Measurements from ENCODE around the gene MKRN3.
A peak's percentile ranks its signal among the peaks of the same experiment; 100 is the strongest.

The MKRN3 gene

DNA sequence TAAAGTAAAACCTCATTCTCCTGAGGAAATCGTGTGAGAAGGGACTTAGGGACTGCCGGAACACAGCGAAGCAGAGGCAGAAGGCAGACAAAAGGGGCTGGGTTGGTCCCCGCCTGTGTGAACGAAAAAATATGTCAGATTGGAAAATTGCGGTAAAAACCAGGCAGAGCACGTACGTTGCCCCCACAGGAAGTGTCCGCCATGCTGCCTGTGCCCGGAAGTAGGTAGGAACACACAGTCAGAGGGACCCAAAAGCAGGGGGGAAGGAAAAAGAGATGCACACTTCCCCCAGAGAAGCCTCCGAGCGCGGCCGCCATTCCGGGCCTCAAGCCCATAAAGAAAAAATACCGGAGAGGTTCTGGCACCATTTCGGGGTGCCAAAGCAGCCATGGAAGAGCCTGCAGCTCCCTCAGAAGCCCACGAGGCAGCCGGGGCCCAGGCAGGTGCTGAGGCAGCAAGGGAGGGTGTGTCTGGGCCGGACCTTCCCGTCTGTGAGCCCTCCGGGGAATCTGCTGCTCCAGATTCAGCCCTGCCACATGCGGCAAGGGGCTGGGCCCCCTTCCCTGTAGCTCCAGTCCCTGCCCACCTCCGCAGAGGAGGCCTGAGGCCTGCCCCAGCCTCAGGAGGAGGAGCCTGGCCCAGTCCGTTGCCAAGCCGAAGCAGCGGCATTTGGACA, at the start of gene MKRN3:
MKRN3 (plus strand) TSS at position 280 of the 676 bp plus-strand sequence; CDS start at position 389, 109 bp downstream.
- H3K4me3 ChIP-seq (ENCODE audit: control insufficient read depth, low read depth, low read length) = no peak within 1 kb of the TSS
- no peak for DNase-seq (ENCODE audit: low read depth)
- TF ChIP-seq, protein P1, sequence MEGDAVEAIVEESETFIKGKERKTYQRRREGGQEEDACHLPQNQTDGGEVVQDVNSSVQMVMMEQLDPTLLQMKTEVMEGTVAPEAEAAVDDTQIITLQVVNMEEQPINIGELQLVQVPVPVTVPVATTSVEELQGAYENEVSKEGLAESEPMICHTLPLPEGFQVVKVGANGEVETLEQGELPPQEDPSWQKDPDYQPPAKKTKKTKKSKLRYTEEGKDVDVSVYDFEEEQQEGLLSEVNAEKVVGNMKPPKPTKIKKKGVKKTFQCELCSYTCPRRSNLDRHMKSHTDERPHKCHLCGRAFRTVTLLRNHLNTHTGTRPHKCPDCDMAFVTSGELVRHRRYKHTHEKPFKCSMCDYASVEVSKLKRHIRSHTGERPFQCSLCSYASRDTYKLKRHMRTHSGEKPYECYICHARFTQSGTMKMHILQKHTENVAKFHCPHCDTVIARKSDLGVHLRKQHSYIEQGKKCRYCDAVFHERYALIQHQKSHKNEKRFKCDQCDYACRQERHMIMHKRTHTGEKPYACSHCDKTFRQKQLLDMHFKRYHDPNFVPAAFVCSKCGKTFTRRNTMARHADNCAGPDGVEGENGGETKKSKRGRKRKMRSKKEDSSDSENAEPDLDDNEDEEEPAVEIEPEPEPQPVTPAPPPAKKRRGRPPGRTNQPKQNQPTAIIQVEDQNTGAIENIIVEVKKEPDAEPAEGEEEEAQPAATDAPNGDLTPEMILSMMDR (conservative IDR thresholded peaks at IDR 0.05; ENCODE audit: control insufficient read depth, insufficient read depth, low read depth, low read length) = no peak

DNA sequence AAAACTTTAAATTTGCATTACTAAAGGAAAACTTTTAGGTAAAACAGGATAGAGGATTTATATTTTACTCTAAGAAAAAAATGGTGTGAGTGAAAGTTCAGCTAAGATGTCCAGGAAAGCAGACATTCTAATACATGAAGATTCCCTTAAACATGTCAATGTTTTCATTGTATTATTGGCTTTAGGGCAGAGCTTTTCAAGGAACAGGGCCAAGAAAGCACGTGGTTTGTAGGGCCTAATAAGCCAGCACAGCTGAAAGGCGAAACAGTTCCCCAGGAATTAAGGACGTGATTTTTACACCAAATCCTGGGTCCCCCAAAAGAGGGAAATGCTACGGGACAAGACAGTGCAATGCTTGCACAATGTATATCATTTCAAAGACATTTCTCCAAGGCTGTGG, 48.6 kb upstream of the MKRN3 start:
- TF ChIP-seq, protein P1 (conservative IDR thresholded peaks at IDR 0.05; ENCODE audit: control insufficient read depth, insufficient read depth, low read depth, low read length) = no peak
- no peak overlapping the region for H3K4me3 ChIP-seq (ENCODE audit: control insufficient read depth, low read depth, low read length)
- DNase-seq (ENCODE audit: low read depth) = no peak

DNA sequence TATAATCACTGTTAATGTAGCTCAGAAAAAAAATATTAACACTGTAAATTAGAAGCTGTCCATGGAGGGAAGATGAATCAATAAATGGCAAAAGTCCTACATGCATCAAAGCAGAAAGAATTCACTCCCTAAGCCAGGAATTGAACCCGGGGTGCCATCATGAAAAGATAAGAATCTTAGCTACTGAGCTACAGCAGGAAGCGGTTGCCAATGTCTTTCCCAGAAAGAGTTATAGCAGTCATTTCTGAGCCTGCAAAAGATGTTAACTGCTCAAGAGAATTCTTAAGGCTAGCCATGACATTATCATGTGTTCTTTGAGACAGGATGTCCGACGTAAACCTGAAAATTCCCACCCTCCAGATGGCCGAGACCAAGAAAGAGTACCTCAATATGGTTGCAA, 47.4 kb upstream of the MKRN3 start:
- no peak overlapping the region for H3K4me3 ChIP-seq (ENCODE audit: control insufficient read depth, low read depth, low read length)
- no peak for DNase-seq (ENCODE audit: low read depth)
- TF ChIP-seq, protein P1 (conservative IDR thresholded peaks at IDR 0.05; ENCODE audit: control insufficient read depth, insufficient read depth, low read depth, low read length) = no peak

DNA sequence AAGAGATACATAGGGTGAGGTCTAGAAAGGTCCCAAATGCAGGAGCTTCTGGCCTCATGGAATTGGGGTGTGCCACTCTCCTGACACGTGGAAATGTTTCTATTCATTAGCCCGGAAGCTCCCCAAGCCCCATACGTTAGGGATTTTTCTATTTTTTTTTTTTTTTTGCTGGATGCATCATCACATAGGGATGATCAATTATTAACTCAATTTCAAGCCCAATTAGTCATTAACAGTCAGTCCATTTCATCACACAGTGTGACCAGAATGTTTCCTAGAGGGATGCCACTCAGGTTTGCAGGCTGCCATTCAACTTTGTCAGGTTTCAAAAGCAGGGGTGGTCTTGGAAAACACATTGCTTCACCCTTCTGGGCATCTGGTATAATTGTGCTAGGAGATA, 40.7 kb upstream of the MKRN3 start:
- no peak overlapping the region for H3K4me3 ChIP-seq (ENCODE audit: control insufficient read depth, low read depth, low read length)
- DNase-seq (ENCODE audit: low read depth) = no peak
- TF ChIP-seq, protein P1 (conservative IDR thresholded peaks at IDR 0.05; ENCODE audit: control insufficient read depth, insufficient read depth, low read depth, low read length) = no peak

DNA sequence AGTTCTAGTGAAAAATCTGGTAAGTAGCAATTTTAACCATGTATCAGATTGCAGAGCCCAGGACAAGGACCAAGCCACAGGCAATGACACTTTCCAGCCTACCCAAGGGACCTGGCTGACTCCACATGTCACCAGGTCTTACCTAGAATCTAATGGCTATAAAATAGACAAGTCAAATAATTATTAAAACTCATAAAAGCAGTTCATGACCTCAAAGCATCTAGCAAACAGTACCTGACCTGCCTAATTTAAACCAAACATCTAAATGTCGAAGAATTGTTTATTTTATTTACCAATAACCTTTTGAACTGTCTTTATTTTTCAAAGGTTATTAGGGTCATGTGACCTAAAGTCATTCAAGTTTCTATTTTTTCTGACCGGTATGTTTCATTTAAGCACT, 35.6 kb upstream of the MKRN3 start:
- H3K4me3 ChIP-seq (ENCODE audit: control insufficient read depth, low read depth, low read length) = no peak overlapping the region
- TF ChIP-seq, protein P1 (conservative IDR thresholded peaks at IDR 0.05; ENCODE audit: control insufficient read depth, insufficient read depth, low read depth, low read length) = no peak
- DNase-seq (ENCODE audit: low read depth) = no peak

DNA sequence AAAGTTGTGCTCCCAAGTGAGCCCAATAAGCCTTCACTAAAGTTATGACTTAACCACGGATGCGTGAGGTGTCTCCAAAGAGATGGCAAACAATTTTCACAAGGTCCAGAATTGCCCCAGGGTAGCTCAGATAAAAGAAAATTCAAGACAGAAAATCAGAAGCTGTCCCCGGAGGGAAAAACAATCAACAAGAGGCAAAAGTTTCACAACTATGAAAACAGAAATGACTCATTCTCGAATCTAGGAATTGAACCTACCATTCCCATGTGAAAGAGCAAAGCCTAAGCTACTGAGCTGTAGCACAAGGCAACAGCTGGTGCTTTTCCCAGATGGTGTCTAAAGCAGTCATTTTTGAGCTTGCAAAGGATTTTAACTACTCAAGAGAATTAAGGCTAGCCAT, 33.5 kb upstream of the MKRN3 start:
- peak; percentile 1 for DNase-seq (ENCODE audit: low read depth)
- no peak overlapping the region for H3K4me3 ChIP-seq (ENCODE audit: control insufficient read depth, low read depth, low read length)
- TF ChIP-seq, protein P1 (conservative IDR thresholded peaks at IDR 0.05; ENCODE audit: control insufficient read depth, insufficient read depth, low read depth, low read length) = no peak
